ENCODE data around the gene CNTFR.

CNTFR gene

GRCh38 chr9:34575241-34575640 is 14.3 kb downstream of the CNTFR start:
- peaks cover 32% of the 10 kb centered on the region for H3K27me3 Mint-ChIP-seq
- no peak for DNase-seq (ENCODE audit: low spot score in 2 of 2)
- no peak for ATAC-seq (ENCODE audit: low read depth)
- H3K36me3 Mint-ChIP-seq: no peaks in the 10 kb centered on the region
- H3K4me3 Mint-ChIP-seq: no peak overlapping the region
- H3K4me1 Mint-ChIP-seq: peaks cover 16% of the 10 kb centered on the region
- no peaks in the 10 kb centered on the region for H3K9me3 Mint-ChIP-seq
- H3K27ac Mint-ChIP-seq: no peak overlapping the region

- Mint-ChIP-seq H3K27me3 (peaks cover 32% of the 10 kb centered on the region), H3K4me3 (no peak overlapping the region), H3K4me1 (peaks cover 16% of the 10 kb centered on the region), H3K27ac (no peak overlapping the region), H3K9me3 (no peaks in the 10 kb centered on the region), H3K36me3 (no peaks in the 10 kb centered on the region)
- ATAC-seq (ENCODE audit: low read depth): no peak
- DNase-seq (ENCODE audit: low spot score in 2 of 2): no peak
Measured at GRCh38 chr9:34574571-34574970, 15.0 kb downstream of the CNTFR start.

- H3K4me1 Mint-ChIP-seq: peaks cover 10% of the 10 kb centered on the region
- no peaks in the 10 kb centered on the region for H3K36me3 Mint-ChIP-seq
- DNase-seq (ENCODE audit: low spot score in 2 of 2) (no peak), ATAC-seq (ENCODE audit: low read depth) (no peak)
- H3K27ac Mint-ChIP-seq: no peak overlapping the region
- no peak overlapping the region for H3K4me3 Mint-ChIP-seq
- H3K9me3 Mint-ChIP-seq: no peaks in the 10 kb centered on the region
- peaks cover 26% of the 10 kb centered on the region for H3K27me3 Mint-ChIP-seq
Measured at GRCh38 chr9:34573599-34574325, 15.8 kb downstream of the CNTFR start.

GRCh38 chr9:34572628-34573027 is 16.9 kb downstream of the CNTFR start:
- ATAC-seq (ENCODE audit: low read depth) (no peak), DNase-seq (ENCODE audit: low spot score in 2 of 2) (no peak)
- peaks cover 29% of the 10 kb centered on the region for H3K27me3 Mint-ChIP-seq
- H3K4me1 Mint-ChIP-seq: peaks cover 9% of the 10 kb centered on the region
- no peak overlapping the region for H3K27ac Mint-ChIP-seq
- H3K9me3 Mint-ChIP-seq: no peaks in the 10 kb centered on the region
- H3K36me3 Mint-ChIP-seq: no peaks in the 10 kb centered on the region
- no peak overlapping the region for H3K4me3 Mint-ChIP-seq

- H3K4me3 Mint-ChIP-seq: no peak overlapping the region
- peak; percentile 59 for ATAC-seq (ENCODE audit: low read depth)
Measured at GRCh38 chr9:34572092-34572491, 17.4 kb downstream of the CNTFR start.

GRCh38 chr9:34571481-34571810 is 18.1 kb downstream of the CNTFR start:
- no peak overlapping the region for H3K27ac Mint-ChIP-seq
- peaks cover 3% of the 10 kb centered on the region for H3K4me1 Mint-ChIP-seq
- H3K27me3 Mint-ChIP-seq: peaks cover 32% of the 10 kb centered on the region
- DNase-seq (ENCODE audit: low spot score in 2 of 2) (no peak), ATAC-seq (ENCODE audit: low read depth) (no peak)
- no peak overlapping the region for H3K4me3 Mint-ChIP-seq
- no peaks in the 10 kb centered on the region for H3K36me3 Mint-ChIP-seq
- no peaks in the 10 kb centered on the region for H3K9me3 Mint-ChIP-seq

More at GRCh38 chr9:34572092-34572491, 17.4 kb downstream of the CNTFR start:
- no peaks in the 10 kb centered on the region for H3K9me3 Mint-ChIP-seq
- peaks cover 4% of the 10 kb centered on the region for H3K4me1 Mint-ChIP-seq
- no peak overlapping the region for H3K27ac Mint-ChIP-seq
- peaks cover 29% of the 10 kb centered on the region for H3K27me3 Mint-ChIP-seq
- no peaks in the 10 kb centered on the region for H3K36me3 Mint-ChIP-seq
- no peak for DNase-seq (ENCODE audit: low spot score in 2 of 2)

GRCh38 chr9:34570809-34571480 is 18.6 kb downstream of the CNTFR start:
- H3K4me1 Mint-ChIP-seq: peaks cover 3% of the 10 kb centered on the region
- peaks cover 28% of the 10 kb centered on the region for H3K27me3 Mint-ChIP-seq
- H3K27ac Mint-ChIP-seq: no peak overlapping the region
- H3K36me3 Mint-ChIP-seq: no peaks in the 10 kb centered on the region
- H3K4me3 Mint-ChIP-seq: no peak overlapping the region
- ATAC-seq (ENCODE audit: low read depth): no peak
- H3K9me3 Mint-ChIP-seq: no peaks in the 10 kb centered on the region
- no peak for DNase-seq (ENCODE audit: low spot score in 2 of 2)

GRCh38 chr9:34570376-34570775 is 19.1 kb downstream of the CNTFR start:
- DNase-seq (ENCODE audit: low spot score in 2 of 2) (no peak), ATAC-seq (ENCODE audit: low read depth) (no peak)
- Mint-ChIP-seq H3K4me3 (no peak overlapping the region), H3K36me3 (no peaks in the 10 kb centered on the region), H3K27me3 (peaks cover 30% of the 10 kb centered on the region), H3K9me3 (no peaks in the 10 kb centered on the region), H3K4me1 (peaks cover 3% of the 10 kb centered on the region), H3K27ac (no peak overlapping the region)

- Mint-ChIP-seq H3K4me3 (no peak overlapping the region), H3K9me3 (no peaks in the 10 kb centered on the region), H3K27ac (no peak overlapping the region), H3K36me3 (no peaks in the 10 kb centered on the region), H3K4me1 (peaks cover 3% of the 10 kb centered on the region), H3K27me3 (peaks cover 35% of the 10 kb centered on the region)
- DNase-seq (ENCODE audit: low spot score in 2 of 2) (no peak), ATAC-seq (ENCODE audit: low read depth) (no peak)
Measured at GRCh38 chr9:34568774-34569173, 20.8 kb downstream of the CNTFR start.

- Mint-ChIP-seq H3K27ac (no peak overlapping the region), H3K4me1 (peaks cover 3% of the 10 kb centered on the region), H3K36me3 (no peaks in the 10 kb centered on the region), H3K4me3 (no peak overlapping the region), H3K9me3 (no peaks in the 10 kb centered on the region), H3K27me3 (peaks cover 35% of the 10 kb centered on the region)
- no peak for ATAC-seq (ENCODE audit: low read depth)
- no peak for DNase-seq (ENCODE audit: low spot score in 2 of 2)
Measured at GRCh38 chr9:34568133-34568532, 21.4 kb downstream of the CNTFR start.

GRCh38 chr9:34566972-34567371 is 22.6 kb downstream of the CNTFR start:
- Mint-ChIP-seq H3K27me3 (peaks cover 38% of the 10 kb centered on the region), H3K36me3 (peaks cover 2% of the 10 kb centered on the region), H3K4me3 (no peak overlapping the region), H3K9me3 (no peaks in the 10 kb centered on the region), H3K4me1 (peaks cover 3% of the 10 kb centered on the region), H3K27ac (no peak overlapping the region)
- DNase-seq (ENCODE audit: low spot score in 2 of 2) (no peak), ATAC-seq (ENCODE audit: low read depth) (no peak)

- Mint-ChIP-seq H3K27ac (no peak overlapping the region), H3K9me3 (no peaks in the 10 kb centered on the region), H3K36me3 (peaks cover 2% of the 10 kb centered on the region), H3K4me1 (no peaks in the 10 kb centered on the region), H3K27me3 (peaks cover 38% of the 10 kb centered on the region), H3K4me3 (no peak overlapping the region)
- ATAC-seq (ENCODE audit: low read depth) (no peak), DNase-seq (ENCODE audit: low spot score in 2 of 2) (no peak)
Measured at GRCh38 chr9:34566322-34566721, 23.2 kb downstream of the CNTFR start.

GRCh38 chr9:34565856-34566255 is 23.7 kb downstream of the CNTFR start:
- H3K36me3 Mint-ChIP-seq: peaks cover 2% of the 10 kb centered on the region
- DNase-seq (ENCODE audit: low spot score in 2 of 2) (no peak), ATAC-seq (ENCODE audit: low read depth) (no peak)
- H3K27ac Mint-ChIP-seq: no peak overlapping the region
- peaks cover 36% of the 10 kb centered on the region for H3K27me3 Mint-ChIP-seq
- no peaks in the 10 kb centered on the region for H3K4me1 Mint-ChIP-seq
- no peaks in the 10 kb centered on the region for H3K9me3 Mint-ChIP-seq
- H3K4me3 Mint-ChIP-seq: no peak overlapping the region

- Mint-ChIP-seq H3K27me3 (peaks cover 42% of the 10 kb centered on the region), H3K9me3 (no peaks in the 10 kb centered on the region), H3K27ac (no peak overlapping the region), H3K36me3 (peaks cover 2% of the 10 kb centered on the region), H3K4me1 (no peaks in the 10 kb centered on the region), H3K4me3 (no peak overlapping the region)
- ATAC-seq (ENCODE audit: low read depth): no peak
- no peak for DNase-seq (ENCODE audit: low spot score in 2 of 2)
Measured at GRCh38 chr9:34564617-34565016, 24.9 kb downstream of the CNTFR start.

GRCh38 chr9:34563262-34563661 is 26.3 kb downstream of the CNTFR start:
- Mint-ChIP-seq H3K27me3 (peaks cover 44% of the 10 kb centered on the region), H3K36me3 (peaks cover 2% of the 10 kb centered on the region), H3K4me1 (no peaks in the 10 kb centered on the region), H3K4me3 (no peak overlapping the region), H3K9me3 (no peaks in the 10 kb centered on the region), H3K27ac (no peak overlapping the region)
- ATAC-seq (ENCODE audit: low read depth) (no peak), DNase-seq (ENCODE audit: low spot score in 2 of 2) (no peak)

Measured in memory B cell (primary cell).